Neural progenitor cell (in vitro differentiated cells): ENCODE measurements around the gene FMR1.

ENCODE experiments used
- EZH2phosphoT487 ChIP-seq: fragments of 200-600 bp; sonication (generic); IDR thresholded peaks from 2 replicates; pipeline ENCODE4 v1.6.1; 2017; ENCODE audit warnings: antibody characterized with exemption
- TF ChIP-seq, protein P1 (sequence below): fragments of 200-600 bp; sonication (generic); IDR thresholded peaks from 2 replicates; pipeline ENCODE4 v1.5.1; 2017; ENCODE audit warnings: antibody characterized with exemption, mild to moderate bottlenecking

DNA sequence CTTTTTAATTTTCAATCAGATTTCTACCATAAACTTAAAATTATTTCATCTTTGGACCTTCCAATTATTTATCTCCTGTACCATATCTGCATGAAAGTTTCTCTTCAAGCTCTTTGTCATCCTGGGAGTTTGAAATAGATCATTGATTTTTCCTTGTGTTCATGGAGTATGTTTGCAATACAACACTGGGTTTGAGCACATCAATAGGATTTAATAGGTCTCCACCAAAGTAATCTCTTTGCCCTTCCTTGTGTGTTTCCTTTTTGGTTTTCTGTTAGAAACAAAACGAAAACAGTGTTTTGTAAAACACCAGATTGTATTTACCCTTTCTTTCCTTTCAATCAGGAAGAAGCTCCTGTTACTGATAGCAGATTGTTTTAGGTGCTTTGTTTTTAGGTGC, 11.9 kb downstream of the FMR1 start:
- TF ChIP-seq, protein P1, sequence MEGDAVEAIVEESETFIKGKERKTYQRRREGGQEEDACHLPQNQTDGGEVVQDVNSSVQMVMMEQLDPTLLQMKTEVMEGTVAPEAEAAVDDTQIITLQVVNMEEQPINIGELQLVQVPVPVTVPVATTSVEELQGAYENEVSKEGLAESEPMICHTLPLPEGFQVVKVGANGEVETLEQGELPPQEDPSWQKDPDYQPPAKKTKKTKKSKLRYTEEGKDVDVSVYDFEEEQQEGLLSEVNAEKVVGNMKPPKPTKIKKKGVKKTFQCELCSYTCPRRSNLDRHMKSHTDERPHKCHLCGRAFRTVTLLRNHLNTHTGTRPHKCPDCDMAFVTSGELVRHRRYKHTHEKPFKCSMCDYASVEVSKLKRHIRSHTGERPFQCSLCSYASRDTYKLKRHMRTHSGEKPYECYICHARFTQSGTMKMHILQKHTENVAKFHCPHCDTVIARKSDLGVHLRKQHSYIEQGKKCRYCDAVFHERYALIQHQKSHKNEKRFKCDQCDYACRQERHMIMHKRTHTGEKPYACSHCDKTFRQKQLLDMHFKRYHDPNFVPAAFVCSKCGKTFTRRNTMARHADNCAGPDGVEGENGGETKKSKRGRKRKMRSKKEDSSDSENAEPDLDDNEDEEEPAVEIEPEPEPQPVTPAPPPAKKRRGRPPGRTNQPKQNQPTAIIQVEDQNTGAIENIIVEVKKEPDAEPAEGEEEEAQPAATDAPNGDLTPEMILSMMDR: no peak
- no peak for TF ChIP-seq EZH2phosphoT487
